Activated CD4-positive, alpha-beta T cell treated with anti-CD3 and anti-CD28 coated beads, Interleukin-2, Interleukin-6, amounts not matched to agents 100 ng/mL and 50 ng/mL, durations not matched to agents 16 hours and 8 hours (primary cell): Measurements from ENCODE around the gene SFPQ.
"Not testable (repeated sequence)": the region's sequence is repeated elsewhere in the genome, so short reads cannot be mapped to it uniquely, and the experiment has no call there.

Source experiments
- DNase-seq: peaks from one replicate; pipeline ENCODE4 v3.0.0-alpha.2; 2020

Gene SFPQ

GRCh38 chr1:35192853-35193664 is at the start of gene SFPQ:
TSS of gene SFPQ (minus strand) at chr1:35193145. CDS start at chr1:35193049, 96 bp downstream.
- DNase-seq: peak; percentile 98

GRCh38 chr1:35236772-35237171 is 43.8 kb upstream of the SFPQ start:
- DNase-seq: not testable (repeated sequence)

GRCh38 chr1:35231287-35231686 is 38.3 kb upstream of the SFPQ start:
- DNase-seq: no peak

GRCh38 chr1:35229587-35230360 is 36.8 kb upstream of the SFPQ start:
- no peak for DNase-seq

DNA sequence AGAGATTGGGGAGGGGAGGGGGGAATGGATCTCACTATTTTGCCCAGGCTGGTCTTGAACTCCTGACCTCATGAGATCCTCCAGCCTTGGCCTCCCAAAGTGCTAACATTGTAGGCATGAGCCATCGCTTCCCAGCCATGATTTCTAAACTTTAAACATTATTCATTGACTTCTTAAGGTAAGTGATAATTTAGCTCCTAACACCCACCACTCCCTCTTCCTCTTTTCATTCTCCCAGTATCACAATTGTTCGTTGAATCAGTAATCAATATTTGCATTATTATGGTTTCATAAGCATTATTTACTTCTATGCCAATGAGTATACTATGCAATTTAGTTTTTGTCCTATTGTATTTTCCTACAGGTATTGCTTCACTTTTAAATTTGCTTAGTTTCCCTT is 33.6 kb upstream of the SFPQ start:
- no peak for DNase-seq

DNA sequence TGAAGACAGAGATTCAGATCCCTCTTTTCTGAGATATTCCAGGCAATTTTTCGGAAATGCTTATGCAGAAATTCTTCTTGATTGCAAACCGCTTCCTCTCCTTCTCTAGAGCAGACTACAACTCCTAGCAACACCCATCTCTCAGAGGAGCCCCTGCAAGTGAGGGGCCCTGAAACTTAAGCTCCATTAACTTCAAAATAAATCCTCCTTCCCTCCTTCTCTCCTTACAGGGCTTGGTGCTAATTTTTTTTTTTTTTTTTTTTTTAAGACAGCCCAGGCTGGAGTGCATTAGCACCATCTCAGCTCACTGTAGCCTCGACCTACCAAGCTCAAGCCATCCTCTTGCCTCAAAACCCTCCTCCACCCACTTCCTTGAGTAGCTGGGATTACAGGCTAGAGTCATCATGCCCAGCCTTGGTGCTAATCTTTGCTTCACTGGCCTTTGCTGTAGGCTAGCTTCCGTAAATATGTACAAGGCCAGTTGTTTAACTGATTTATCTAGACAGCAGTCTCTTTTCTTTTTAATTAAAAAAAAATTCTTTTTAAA is 30.2 kb upstream of the SFPQ start:
- DNase-seq: no peak

DNA sequence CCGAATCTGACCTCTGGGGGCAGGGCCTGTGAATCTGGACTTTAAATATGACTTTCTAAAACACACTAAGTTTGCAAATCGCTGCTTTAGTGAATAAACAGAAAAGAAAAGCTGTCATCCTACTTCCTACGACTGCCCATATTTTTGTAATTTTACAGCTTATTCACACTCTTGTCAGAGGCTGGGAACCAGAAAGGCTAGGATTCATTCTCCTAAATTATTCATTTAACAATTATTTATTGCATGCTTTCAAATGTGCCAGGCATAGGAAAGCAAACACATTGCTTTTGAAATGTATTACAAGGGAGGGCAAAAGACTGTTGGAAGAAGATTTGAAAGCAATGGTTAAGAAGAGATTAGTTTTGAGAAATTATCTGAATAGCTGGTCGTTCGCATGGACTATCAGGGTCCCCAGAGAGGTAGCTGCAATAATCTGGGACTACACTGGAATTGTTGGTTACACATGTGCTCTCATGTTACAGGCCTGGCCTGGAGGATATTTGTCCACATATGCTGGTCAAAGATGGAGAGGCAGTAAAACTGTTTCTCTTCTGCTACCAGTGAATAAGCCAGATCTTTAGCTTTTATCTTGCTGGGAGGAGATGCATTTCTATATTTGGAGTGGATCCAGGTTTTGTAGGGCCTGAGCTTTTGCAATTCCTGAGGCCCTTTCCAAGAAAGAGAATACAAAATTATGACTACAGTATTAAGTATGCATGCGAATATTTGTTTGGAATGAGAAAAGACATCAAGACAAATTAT is 29.6 kb upstream of the SFPQ start:
- no peak for DNase-seq

DNA sequence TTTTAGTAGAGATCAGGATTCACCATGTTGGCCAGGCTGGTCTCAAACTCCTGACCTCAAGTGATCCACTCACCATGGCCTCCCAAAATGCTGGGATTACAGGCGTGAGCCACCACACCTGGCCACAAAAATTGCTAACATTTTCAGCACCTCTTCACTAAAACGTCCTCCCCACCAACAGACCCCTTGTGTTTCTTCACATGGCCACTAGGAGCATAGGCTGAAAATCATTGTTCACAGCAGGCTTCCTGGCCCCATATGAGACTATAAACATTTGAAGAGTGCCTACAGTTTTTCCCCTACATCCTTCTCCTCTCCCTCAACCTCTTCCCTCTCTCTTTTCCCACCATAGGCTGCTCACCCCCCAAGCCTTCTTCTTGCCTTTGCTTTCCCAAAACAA is 28.0 kb upstream of the SFPQ start:
- DNase-seq: peak; percentile 39

GRCh38 chr1:35215346-35215745 is 22.4 kb upstream of the SFPQ start:
- no peak for DNase-seq

- no peak for DNase-seq
These were observed 18.1 kb upstream of the SFPQ start for GRCh38 chr1:35211120-35211414.

DNA sequence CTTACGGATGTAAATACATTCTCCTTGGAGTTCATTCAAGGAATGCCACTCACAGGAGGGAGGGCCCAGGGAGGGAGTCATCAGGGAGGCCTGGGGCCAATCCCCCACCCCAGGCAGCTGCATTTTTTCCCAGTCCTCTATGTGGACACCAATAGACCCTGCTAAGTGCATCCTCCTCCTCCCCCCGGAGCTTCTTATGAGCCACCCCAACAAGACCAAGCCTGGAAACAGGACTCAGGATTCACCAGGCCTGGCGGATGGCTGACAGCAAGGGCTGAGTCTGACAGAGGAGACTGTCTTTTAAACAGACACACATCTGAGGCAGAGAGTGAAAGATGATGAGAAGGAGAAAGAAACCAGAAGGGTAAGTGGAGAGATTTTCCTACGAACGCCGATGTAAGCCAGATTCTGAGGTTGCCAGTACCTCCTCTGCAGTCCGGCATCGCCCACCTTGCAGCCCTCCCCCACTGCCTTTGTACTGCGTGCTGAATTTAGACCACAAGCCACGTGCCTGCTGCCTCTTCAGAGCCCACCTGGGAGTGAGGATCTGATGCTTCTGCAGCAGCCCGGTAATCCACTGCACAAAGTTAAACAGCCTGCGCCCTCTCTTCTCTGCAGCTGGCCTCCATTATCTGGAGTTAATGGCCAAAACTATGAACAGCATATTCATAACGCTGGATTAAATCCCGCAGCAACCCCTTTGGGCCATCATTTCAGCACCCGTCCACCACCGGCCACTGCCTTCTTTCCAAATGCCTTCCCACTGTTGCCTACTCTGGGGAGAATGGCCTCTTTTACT is 17.6 kb upstream of the SFPQ start:
- no peak for DNase-seq

DNA sequence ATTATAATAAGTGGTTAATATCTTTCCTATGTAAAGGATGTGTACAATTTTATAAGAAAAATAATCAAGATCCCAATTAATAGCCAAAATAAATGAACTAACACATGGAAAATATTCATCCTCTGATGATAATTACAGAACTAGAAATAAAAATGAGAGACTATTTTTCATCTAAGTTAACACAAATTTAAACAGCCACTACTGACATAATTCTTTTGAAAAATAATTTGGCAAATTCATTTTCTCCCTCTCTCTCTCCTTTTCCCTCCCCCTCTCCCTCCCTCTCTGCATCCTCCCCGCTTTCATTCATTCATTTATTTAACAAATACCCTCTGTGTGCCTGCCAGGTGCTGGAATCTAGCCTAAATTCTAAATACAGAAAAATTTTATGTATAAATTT is 10.3 kb upstream of the SFPQ start:
- no peak for DNase-seq

DNA sequence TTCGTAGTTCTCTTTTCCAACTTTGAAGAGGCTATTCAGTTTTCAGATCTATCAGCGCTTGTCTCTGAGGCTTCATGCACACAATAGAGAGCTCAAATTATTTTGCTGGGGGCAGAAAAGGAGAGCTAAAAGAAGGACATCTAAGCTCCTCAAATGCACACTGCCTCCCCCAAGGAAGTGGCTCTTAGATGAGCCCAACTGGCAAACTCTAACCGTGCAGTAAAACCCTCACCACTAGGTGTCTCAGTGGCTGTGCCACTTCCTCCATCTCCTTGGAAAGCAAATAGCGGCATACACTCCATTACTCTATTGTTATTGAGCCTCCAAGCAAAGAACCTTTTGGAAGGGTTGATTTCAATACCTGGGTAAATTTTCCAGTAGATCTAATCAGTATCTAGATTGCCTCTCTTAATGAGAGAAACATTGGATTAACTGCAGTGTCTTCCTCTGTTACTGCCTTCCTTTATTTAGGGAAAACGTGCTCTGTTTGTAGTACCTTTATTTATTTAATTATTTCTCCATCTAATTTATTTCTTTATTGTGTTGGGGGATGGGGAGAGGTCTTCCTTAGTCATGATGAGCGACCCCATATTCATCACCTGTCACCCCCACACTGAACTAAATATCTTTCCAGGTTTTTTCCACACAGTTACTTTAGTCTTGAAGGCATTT is 9.2 kb upstream of the SFPQ start:
- peak; percentile 82 for DNase-seq

- DNase-seq: no peak
These were observed 8.7 kb upstream of the SFPQ start for GRCh38 chr1:35201631-35202030.

- DNase-seq: peak; percentile 92
These were observed 691 bp downstream of the SFPQ start for GRCh38 chr1:35192056-35192852.

DNA sequence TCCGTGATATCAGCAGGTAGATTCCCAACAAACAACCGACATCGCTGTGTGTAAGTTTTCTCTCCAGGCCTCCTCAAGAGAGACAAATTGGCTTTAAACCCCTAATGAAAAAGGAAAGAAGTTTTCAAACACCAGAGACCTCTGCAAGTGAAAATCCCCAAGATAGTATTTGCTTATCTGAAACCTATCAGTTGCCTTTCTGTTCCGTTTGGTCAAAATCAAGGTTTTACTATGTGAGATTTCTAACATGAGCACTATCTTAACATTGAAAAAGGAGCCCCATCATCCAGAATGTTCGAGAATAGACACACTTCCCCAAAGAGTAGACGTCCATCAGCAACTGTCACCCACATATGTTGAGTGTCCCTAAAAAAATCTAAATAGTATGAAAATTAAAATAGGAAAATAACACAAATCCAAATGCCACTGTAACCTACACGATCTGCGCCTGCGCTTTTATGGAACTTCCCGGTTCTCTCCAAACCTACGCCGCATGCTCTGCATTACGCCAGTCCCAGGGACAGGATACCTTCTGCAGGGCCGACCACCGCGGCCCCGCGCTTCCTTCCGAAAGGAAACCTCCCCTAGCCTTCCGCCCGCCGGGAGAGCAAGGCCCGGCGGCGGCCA is 1.4 kb downstream of the SFPQ start:
- DNase-seq: no peak

- no peak for DNase-seq
These were observed 2.2 kb downstream of the SFPQ start for GRCh38 chr1:35190784-35191183.

- DNase-seq: no peak
These were observed 4.2 kb downstream of the SFPQ start for GRCh38 chr1:35188578-35189392.

- no peak for DNase-seq
These were observed 5.1 kb downstream of the SFPQ start for GRCh38 chr1:35187816-35188342.
